GM19351 (cell line): ENCODE measurements around the gene GPBAR1.

Source experiments
- ATAC-seq: cut with Tn5 transposase; IDR thresholded peaks from one replicate; pipeline ENCODE4 v1.9.1; 2021; ENCODE audit warnings: mild to moderate bottlenecking, moderate library complexity; ENCODE audit not compliant: unreplicated experiment

GPBAR1 gene

DNA sequence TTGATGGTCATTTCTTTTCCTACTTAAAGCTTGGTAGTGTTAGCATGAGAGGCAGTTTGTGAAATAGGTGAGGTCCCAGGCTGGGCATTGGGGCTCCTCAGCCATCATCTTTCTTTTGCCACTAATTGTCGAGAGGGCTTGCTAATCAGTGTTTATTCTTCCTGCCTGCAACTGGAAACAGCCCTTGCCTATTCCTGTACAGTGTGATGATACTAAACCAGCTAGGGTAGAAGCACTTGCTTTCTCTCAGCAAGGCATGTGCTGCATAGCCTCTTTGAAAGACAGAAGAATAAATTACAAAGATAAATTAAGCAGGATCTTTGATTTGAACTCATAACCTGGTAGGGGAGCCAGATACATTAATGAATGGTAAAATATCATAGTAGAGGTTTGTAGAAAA lies 16.6 kb upstream of the GPBAR1 start:
- no peak for ATAC-seq

DNA sequence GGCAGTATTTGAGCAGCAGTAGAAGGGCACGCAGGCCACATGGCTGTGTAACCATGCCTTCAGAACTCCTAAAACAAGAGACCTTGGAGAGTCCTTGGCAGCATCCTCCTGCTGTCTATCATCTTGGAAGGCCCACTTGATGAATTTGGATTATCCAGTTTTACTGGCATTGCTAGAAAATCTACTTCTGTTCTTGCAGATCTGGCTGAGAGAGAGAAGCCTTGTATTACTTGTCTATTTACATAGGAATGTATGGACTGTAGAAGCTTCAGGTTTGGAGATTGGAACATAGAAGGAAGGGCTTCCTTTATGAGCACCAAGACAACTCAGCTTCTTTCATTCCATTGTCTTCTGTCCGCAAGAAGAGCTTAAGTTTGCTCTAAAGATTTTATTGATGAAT lies 16.1 kb upstream of the GPBAR1 start:
- no peak for ATAC-seq

DNA sequence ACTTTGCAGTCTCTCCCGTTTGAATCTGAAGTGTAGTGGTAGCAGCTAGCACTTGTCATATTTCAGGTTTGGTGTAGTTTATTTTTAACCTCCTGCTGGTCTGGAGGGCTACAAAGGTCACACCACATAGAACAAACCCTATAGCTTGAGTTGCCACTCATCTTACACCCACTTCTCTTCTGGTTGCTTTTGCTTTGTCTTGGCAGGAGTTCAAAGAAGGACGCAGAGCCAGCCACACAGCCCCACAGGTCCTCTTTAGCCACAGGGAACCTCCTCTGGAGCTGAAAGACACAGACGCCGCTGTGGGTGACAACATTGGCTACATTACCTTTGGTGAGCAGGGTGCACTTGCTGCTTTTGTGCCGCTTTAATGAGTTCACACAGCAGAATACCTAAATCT lies 15.6 kb upstream of the GPBAR1 start:
- no peak for ATAC-seq

DNA sequence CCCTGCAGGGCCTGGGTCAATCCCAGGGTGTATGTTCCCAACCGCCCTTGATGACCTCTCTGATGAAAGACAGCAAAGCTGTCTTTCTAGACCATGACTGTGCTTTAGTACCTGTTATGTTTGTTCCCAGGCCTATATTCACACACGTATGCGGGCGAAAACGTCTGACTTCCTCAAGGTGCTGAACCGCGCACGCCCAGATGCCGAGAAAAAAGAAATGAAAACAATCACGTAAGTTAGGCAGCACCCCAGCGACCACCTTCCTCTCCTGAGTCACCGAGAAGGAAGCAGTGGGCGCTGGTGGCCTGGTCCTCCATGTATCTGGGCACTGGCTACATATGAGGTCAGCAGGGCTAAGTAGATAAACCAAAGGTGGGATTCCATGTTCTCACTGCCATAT lies 11.1 kb upstream of the GPBAR1 start:
- ATAC-seq: no peak

DNA sequence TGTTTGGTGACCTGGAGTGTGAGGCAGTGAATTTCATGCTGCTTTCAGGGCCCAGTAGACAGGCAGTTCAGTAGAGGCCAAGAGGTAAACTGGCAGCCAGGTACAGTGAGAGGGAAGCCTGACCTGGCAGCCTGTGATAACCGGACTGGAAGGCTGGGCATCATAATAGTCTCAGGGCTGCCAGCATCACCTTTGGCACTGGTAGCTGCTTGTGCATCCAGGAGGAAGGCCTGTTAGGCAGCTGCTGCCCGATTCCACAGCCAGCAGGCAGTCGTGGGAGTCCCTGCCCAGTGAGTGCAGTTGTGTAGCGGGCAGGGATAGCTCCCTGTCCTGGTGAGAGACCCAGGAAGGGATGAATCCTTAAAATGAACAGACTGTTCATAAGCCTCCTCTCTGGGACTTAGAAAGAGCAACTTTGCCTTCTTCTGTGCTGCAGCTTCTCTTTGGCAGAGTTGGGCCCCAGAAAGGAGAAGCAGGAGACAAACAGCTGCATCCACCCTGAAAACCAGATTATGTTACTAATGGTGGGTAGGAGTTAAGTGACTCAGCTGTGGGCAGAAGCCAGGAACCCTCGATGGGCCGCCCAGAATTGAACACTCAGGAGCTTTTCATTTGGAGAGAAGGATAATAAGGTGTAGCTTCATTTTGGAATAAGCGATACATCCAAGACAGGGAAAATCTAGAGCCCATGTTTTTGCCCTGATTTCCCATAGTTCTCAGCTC lies 8.1 kb upstream of the GPBAR1 start:
- ATAC-seq: no peak

DNA sequence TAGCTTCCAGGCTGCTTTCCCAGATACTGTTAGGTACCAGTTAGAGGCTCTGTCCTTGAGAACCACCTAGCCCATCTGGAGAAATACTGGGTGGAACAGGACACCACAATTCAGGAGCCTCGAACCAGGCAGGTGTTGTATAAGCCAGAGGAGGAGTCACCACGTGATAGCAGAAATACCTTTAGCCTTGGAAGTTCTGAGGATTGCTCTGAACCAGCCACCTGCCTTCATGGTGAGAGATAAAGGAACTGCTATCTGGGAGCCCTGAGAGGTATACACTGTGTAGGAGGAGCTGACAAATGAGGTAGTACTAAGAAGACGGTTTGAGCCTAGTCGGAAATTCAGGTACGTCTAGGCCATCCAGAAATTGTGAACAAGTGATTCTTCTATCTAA lies 7.6 kb upstream of the GPBAR1 start:
- ATAC-seq: no peak

DNA sequence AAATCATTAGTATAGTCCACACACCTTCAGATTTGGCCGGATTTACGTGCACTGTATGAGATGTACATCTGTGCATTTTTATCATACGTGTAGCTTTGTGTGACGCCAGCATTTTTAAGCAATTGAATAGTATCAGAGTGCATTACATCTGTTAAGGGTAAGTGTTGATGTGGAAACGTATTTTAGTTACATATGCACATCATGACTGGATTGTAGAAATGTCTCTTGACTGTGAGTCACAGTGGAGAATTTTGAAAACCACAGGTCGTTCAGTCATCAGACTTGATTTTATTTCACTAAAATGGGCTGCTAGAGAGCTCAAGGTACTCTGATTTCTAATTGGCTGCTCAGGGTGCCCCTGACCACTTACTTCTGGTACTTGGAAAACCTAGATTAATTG lies 5.4 kb upstream of the GPBAR1 start:
- no peak for ATAC-seq

DNA sequence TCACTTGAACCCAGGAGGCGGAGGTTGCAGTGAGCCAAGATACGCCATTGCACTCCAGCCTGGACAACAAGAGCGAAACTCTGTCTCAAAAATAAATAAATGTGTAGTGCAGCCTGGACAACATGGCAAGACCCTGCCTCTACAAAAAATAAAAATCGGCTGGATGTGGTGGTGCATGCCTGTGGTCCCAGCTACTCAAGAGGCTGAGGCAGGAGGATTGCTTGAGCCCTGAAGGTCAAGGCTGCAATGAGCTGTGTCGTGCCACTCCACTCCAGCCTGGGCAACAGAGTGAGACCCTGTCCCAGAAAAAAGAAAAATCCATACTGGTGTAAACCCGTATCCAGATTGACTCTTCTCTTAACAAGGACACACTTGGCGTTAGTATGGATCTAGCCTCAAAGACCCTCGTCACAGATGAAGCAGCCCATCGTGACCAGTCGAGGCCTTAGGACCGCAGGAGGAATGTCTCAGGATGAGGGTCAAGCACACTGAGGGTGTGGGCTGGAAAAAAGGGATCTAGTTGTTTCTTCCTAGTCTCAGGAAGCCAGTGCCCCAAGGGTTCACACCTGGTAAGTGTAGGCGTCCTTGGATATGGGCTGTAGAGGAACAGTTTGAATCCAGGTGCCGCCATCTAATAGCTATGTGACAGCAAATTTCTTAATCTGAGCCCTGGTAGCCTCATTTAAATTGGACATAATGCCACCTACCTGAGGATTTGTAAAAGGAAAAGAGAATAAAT lies 4.0 kb upstream of the GPBAR1 start:
- ATAC-seq: no peak

DNA sequence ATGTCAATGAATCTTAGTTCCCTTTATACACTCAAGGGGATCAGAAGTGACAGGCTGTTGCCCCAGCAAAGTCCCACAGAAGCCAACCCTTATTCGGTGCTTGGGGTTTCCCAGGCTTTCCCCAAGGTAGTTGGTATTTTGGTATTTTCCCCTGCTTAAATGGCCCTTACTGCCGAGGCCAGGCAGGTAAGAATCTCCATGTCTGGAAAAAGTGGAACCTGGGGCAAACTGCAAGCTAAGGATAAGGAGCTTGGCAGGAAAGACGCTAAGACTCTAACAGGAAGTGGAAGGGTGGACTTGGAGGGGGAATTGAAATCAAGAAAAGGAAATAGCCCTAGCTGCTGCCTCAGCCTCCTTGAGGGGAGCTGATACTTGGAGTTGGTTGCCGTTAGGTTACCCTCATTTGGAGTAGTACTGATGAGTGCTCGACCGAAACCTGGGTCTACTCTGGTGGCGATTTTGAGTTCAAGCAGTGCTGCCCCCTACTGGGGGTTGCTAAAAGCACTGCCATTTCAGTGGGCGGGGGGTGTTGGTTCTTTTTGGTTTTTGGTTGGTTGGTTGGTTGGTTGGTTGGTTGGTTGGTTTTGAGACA lies 3.3 kb upstream of the GPBAR1 start:
- ATAC-seq: peak; percentile 89

DNA sequence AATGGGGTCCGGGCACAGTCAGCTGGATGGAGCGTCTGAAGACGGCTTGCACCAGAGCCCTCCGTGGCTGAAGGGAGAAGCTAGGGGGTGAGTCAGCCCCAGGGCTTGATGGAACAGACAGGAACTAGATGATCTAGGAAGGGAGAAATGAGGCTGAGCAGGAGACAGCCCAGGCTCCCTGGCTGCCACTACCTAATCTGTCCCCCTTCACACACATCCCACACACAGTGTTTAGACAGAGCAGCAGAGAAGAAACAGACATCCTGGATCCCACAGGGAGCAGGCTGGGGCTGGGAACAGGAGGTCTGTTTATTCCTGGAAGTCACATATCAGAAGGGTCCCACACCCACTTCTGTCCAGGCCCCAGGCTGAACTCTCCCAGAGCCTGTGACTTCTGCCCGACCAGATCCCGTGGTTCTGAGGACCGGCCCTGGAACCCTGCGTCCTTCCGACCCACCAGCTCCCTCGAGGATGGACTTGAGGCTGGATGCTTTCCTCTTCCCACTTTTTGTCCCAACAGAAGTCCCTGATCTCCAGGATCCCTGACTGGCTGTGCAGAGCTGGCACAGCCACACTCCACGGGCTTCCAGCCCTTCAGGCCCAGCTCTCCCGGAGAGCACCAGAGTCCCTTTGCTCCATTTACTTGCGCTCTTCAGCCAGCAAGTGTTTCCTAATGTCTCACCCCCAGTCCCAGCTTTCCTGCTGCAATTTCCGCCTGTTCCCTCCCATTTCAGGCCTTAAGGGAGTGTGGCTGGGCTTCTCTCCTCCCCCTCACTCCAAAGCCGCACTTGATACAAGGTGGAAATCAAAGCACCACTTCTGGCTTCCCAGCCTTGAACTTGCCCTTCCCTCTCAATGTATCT lies 1.5 kb upstream of the GPBAR1 start:
- ATAC-seq: no peak

DNA sequence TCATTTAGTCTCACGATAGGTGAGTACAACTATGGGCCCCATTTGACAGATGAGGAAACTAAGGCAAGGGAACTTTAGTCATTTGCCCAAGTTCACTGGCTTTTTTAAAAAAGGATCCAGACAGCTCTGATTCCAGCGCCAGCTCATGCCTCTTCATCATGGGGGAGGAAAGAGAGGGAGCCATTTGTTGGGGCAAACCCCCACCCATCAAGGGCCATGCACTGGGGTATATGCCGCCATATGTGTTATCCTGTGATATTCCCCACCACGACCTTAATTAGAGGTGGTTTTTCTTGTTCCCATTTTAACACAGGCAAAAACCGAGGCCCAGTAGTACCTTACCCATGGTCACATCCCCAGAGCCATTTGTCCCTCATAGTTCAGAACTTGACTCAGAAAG lies 649 bp upstream of the GPBAR1 start:
- ATAC-seq: no peak

DNA sequence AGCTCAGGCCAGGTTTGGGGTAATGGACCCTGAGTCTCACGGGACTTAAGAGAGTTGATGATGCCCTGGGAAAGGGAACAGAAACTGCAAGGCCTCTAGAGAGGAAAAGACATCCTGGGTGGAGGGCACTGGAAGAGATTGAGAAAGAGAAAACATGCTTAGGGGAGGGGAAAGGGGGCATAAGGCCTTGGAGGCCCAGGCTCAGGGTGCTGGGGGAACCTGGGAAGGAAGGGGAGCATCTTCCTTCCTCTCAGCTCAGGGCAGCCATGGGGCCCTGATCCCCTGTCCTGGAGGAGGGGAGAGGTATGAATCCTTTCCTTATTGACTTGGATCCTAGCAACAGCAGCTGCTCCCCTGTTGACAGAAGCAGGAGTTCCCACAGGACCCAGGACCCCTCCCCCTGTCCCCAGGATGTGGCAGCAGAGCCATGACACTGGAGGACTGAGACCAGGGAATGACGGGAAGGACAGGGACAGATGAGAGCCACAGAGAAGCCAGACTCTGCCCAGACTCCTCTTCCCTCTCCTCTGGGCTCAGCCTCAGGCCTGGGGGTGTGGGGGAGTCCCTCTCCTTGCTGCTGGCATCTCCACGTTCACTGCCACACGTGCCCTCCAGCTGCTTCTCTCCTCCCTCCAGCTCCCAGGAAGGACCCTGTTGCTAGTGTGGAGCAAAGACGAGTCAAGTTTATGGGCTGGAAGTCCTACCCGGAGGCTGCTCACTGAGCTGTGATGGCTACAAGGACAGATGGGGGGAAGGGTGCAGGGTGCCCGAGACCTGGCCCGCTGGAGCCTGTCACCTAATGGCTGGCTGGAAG lies 815 bp downstream of the GPBAR1 start:
- ATAC-seq: no peak

DNA sequence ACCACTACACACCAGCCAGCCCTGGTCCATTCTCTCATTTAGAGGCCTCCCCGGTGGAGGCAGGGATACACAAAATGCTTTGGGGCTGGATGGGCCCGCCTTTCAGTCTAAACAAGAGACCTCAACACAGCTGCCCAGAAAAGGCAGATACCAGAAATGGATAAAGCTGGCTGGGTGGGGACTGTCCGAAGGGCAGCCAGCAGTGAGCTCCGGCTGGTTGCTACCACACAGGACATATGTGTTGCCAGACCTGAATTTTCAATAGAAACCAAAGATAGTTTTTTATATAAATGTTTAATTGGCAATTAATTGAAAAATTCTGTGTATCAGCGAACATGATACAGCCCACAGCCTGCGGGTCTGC lies 1.4 kb downstream of the GPBAR1 start:
- ATAC-seq: no peak

DNA sequence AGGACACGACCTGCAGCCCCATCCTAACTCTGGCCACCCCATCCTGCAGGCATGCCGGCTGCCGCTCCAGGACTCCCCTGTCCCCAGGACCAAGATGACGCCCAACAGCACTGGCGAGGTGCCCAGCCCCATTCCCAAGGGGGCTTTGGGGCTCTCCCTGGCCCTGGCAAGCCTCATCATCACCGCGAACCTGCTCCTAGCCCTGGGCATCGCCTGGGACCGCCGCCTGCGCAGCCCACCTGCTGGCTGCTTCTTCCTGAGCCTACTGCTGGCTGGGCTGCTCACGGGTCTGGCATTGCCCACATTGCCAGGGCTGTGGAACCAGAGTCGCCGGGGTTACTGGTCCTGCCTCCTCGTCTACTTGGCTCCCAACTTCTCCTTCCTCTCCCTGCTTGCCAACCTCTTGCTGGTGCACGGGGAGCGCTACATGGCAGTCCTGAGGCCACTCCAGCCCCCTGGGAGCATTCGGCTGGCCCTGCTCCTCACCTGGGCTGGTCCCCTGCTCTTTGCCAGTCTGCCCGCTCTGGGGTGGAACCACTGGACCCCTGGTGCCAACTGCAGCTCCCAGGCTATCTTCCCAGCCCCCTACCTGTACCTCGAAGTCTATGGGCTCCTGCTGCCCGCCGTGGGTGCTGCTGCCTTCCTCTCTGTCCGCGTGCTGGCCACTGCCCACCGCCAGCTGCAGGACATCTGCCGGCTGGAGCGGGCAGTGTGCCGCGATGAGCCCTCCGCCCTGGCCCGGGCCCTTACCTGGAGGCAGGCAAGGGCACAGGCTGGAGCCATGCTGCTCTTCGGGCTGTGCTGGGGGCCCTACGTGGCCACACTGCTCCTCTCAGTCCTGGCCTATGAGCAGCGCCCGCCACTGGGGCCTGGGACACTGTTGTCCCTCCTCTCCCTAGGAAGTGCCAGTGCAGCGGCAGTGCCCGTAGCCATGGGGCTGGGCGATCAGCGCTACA lies 2.1 kb downstream of the GPBAR1 start:
- ATAC-seq: no peak

DNA sequence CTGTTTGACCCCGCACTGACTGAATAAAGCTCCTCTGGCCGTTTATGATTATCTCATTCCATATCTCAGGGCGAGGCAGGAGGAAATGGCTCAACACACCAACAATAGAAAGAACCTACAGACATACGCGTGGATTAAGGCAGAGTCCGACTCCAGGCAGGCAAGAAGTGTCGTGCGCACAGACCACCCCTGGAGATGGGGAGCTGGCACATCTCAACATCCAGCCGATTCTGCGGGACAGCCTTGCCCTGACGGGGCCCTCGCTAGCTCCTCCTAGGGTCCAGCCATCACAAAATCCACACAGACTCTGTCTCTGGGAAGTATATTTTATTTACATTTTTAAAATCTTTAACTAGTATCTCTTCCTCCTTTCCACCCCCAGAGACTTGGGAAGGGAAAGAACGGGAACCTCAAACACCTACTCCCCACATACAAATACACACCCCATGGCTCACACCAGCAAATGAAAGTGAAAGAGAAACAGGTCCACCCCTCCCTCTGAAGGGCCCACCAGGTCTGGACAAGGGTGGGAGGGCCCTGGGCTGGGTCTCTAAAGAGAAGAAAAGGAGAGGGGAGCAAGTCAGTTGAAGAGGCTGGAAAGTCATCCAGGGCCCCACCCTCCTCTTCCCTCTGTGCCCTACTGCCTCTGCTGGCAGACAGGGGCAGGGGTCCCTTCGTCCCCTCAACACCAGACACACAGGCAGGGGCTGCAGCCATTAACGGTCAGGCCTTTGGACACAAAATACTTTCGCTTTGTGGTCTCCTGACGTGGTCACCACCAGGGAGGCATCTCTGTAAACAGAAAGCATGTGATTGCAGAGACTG lies 3.2 kb downstream of the GPBAR1 start:
- no peak for ATAC-seq

DNA sequence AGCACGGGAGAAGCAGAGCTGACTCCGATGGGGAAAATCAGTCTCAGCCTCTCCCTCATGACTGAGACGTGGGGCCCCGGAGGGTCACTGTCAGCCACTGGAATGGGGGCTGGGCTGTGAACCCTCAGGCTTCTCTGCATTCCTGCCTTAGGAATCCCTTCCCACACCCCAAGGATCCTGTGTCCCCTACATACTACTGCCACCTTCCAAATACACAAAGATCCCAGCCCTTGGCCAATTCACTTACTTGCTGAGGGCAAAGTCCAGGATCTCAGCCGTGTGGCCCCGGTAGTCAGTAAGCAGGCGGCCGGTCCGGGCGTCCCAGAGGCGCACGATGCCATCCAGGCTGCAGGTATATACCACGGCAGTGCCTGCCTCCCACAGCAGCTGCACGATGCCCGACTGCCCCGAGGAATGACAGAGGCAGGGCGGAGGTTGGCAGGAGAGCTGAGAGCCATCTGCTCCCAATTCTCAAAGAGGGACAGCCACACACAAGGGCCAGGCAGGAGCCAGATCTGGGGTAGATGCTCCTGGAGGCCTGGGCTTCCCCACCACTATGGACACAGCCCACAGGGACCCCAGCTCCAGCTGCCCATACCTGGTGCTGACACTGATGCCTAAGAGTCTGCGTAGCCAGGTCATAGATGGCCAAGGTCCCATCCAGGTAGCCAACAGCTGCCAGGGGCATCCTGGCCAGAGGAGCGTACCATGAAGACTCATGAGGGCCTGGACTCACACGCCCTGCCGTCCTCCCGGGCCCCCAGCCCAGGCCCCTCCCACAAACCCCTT lies 4.2 kb downstream of the GPBAR1 start:
- ATAC-seq: no peak

DNA sequence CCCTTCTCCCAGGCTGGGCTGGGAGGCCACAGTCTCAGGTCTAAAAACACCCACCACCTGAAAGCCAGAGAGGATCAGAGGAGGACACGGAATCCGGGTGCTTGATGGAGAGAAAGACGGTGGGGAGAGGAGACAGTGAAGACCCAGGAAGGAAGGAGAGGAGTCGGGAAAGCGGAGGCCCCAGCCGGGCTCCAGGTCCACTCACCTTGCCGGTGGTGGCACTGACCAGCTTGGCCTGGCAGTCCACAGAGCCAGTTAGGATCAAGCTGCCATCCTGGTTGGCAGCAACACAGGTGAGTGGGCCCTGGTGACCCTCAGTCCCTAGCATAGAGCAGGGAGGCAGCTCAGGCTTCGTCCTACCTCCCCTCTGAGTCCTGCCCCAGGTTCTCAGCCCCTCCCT lies 4.8 kb downstream of the GPBAR1 start:
- no peak for ATAC-seq
